NCI-H524 treated with DMSO at 0.1 percent for 48 hours (cell line): Measurements from ENCODE around the gene APOBEC3H.

ENCODE experiments used
- DNase-seq: peaks from one replicate; lab custom pipeline; 2025; lab: John Stamatoyannopoulos, UW

The APOBEC3H gene

GRCh38 chr22:39081016-39081415 is 16.0 kb upstream of the APOBEC3H start:
- no peak for DNase-seq

- no peak for DNase-seq
These were observed 15.4 kb upstream of the APOBEC3H start for GRCh38 chr22:39081598-39081997.

- no peak for DNase-seq
These were observed 13.6 kb upstream of the APOBEC3H start for GRCh38 chr22:39083212-39084165.

DNA sequence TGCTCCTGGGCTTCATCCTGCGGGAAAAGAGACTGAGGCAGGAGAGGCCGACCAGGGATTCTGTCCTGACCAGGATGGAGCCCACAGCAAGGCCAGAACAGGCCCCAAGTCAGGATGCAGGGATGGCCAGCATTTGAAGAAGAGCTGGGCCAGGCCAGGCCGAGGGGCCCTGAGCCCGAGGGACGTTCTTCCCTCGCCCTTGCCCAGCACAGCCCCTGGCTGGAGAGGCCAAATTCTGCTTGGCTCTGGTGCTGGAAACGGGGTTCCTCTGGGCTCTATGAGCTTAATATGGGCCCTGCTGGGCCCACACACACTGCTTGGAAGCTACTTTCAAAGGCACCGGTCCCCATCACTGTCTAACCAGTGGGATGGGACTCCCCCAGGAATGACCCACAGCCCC is 12.4 kb upstream of the APOBEC3H start:
- no peak for DNase-seq

GRCh38 chr22:39087098-39087497 is 9.9 kb upstream of the APOBEC3H start:
- DNase-seq, result no peak

DNA sequence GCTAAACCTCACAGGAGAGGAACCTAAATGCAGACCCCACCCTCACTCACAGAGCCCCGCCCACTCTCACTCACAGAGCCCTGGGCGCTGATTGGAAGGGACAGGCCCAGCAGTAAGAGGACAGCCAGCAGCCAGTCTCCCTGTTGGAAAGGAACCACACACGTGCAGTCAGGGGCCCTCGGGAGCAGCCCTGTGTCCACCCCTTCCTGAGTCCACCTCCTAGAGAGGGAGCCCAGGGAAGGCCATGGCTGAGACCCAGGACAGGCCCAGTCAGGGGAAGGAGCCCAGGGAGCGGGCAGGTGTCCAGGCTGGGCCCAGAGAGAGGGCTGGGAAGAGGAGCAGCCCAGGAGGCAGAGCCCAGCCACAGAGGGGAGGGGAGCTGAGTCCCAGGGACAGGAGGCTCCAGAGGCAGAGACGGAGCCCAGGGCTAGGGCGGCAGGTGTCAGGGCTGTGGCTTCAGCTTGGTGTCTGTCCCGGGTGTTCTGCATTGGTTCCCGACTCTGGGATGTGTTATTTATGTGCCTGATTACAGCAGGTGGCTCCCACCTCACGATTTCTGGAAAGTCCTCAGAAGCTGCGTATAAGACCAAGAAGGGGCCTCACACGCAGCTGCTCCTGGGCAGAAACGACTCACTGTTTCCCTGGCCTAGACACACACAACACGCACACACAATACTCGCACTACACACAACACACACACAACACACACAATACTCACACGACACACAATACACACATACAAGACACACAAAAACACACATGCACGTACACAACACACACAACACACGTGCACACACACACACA is 9.0 kb upstream of the APOBEC3H start:
- DNase-seq, result no peak

- DNase-seq, result no peak
These were observed 8.4 kb upstream of the APOBEC3H start for GRCh38 chr22:39088685-39089032.

DNA sequence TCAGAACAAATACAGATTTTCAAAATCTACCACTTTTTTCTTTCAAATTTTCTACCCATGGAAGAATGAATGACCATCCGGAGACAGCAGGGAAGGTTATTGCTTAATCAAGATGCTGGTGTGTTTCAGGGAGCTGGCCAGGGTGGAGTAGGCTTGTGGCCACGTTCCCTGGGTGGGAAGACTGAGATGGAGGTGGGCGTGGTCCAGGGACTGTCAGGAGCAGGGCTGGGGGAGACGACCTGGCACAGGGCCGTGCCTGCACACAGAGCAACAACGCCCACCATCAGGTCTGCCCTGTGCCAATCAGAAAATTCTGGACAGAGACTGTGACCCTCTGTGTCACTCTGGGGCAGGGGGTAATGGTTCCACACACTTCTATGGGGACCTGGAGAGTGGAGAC is 7.1 kb upstream of the APOBEC3H start:
- DNase-seq, result no peak

- DNase-seq, result no peak
These were observed 6.5 kb upstream of the APOBEC3H start for GRCh38 chr22:39090426-39091064.

GRCh38 chr22:39091126-39092081 is 5.6 kb upstream of the APOBEC3H start:
- DNase-seq, result no peak

GRCh38 chr22:39092111-39092862 is 4.8 kb upstream of the APOBEC3H start:
- no peak for DNase-seq

- DNase-seq, result no peak
These were observed 2.2 kb upstream of the APOBEC3H start for GRCh38 chr22:39094717-39095389.

GRCh38 chr22:39095971-39096370 is 1.1 kb upstream of the APOBEC3H start:
- DNase-seq, result no peak

DNA sequence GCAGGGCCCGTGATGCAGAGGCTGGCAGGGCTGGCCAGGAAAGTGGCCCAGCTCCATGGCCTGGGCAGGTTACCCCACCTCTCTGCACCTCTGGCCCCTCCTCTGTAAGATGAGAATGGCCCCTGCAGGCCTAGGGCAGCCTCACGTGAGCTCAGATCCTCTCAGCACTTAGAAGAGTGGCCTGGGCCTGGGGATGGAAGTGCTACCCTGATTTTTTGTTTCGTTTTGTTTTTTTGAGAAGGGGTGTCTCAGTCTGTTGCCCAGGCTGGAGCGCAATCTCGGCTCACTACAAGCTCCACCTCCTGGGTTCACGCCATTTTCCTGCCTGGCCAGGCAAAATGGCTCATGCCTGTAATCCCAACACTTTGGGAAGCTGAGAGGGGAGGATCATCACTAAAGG is 982 bp downstream of the APOBEC3H start:
- no peak for DNase-seq

- no peak for DNase-seq
These were observed 1.5 kb downstream of the APOBEC3H start for GRCh38 chr22:39098576-39098975.

GRCh38 chr22:39101226-39101625 is 4.2 kb downstream of the APOBEC3H start:
- no peak for DNase-seq

DNA sequence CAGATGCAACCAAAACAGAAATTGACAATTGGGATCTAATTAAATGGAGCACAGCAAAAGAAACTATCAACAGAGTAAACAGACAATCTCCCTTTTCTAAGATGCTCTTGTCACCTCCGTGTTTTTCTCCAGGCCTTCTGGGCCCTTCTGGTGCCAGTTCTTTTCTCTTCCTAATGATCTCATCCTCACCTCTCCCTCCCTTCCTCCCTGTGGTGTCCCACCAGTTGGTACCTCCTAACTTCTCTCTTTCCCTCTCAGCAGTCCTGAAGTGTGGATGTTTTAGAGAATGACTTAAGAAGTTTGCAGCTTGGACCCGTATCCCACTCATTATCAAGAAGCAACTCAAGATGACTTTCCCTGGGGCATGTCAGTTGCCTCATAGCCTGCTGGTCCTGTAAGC is 6.4 kb downstream of the APOBEC3H start:
- no peak for DNase-seq

DNA sequence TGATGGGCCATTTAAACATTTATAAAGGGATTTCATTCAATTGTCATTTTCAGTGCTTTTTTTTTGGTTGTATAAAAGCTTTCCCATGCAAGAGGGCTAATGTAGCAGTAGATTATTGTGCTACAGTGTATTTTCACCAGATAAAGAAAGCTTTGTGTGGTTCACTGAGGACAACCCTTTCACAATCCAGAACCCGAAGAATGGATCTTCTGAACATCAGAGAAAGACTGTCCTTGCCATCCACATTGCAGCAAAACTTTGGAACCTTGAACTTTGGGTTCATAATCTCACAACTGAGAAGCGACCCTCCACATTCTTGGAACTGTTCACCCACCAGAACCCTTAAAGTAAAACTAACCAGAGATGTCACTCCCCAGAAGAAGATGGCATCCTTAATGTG is 9.3 kb downstream of the APOBEC3H start:
- DNase-seq, result no peak

DNA sequence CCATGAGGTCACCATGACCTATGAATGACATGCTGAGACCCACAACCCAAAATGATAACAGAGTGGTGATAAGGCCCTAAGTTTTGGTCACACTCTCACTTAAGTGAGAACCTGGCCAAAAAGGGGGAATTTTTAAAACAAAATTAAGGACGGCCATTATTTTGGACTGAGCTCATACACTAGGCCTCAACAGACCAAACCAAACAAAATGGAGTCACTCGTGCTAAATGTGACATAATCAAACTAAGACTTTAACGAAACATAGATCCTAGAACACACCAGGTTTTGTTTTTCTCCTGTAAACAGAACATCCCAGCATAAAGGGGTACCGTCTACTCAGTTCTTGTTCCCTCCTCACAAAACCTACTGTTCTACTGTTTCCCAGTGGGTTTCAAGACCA is 11.4 kb downstream of the APOBEC3H start:
- no peak for DNase-seq

DNA sequence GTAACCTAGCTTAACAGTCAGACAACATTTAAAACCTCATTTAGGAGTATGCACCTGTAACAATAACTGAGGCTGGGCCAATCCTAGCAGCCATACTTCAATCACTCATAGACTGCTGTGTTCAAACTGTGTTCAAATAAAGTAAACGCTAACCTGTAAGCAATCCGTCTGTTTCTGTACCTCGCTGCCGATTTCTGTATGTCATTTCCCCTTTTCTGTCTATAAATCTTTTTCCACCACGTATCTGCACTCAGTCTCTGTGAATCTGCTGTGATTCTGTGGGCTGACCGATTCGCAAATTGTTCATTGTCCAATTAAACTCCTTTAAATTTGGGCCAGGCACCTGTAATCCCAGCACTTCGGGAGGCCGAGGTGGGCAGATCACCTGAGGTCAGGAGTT is 12.3 kb downstream of the APOBEC3H start:
- no peak for DNase-seq
